ENCODE data around the gene MR1. TPM values are rescaled to one million over a fixed set of nuclear protein-coding genes. Genes with fewer than 3 reads are reported as not detected.

The MR1 gene
- total RNA-seq, 1 donor from 2014 or later: 16.3 TPM

GRCh38 chr1:181064702-181065101 is 30.9 kb downstream of the MR1 start:
- ATAC-seq: no peak

GRCh38 chr1:181073638-181074037 is 39.9 kb downstream of the MR1 start:
- no peak for ATAC-seq

GRCh38 chr1:181075766-181076350 is 42.1 kb downstream of the MR1 start:
- no peak for ATAC-seq

- no peak for ATAC-seq
Observed at GRCh38 chr1:181076852-181077251, 43.1 kb downstream of the MR1 start.

GRCh38 chr1:181077576-181078242 is 43.9 kb downstream of the MR1 start:
- ATAC-seq: no peak

- ATAC-seq: no peak
Observed at GRCh38 chr1:181079382-181079781, 45.6 kb downstream of the MR1 start.

- no peak for ATAC-seq
Observed at GRCh38 chr1:181079920-181080319, 46.1 kb downstream of the MR1 start.

- no peak for ATAC-seq
Observed at GRCh38 chr1:181080556-181080955, 46.8 kb downstream of the MR1 start.

- ATAC-seq: no peak
Observed at GRCh38 chr1:181081395-181081794, 47.6 kb downstream of the MR1 start.

- ATAC-seq: peak; percentile 42
Observed at GRCh38 chr1:181083842-181084605, 50.2 kb downstream of the MR1 start.

- no peak for ATAC-seq
Observed at GRCh38 chr1:181084606-181084969, 50.8 kb downstream of the MR1 start.

GRCh38 chr1:181086091-181086490 is 52.3 kb downstream of the MR1 start:
- ATAC-seq: no peak

GRCh38 chr1:181086926-181087325 is 53.1 kb downstream of the MR1 start:
- ATAC-seq: no peak

GRCh38 chr1:181087400-181087901 is 53.7 kb downstream of the MR1 start:
- no peak for ATAC-seq

GRCh38 chr1:181088079-181089016 is 54.6 kb downstream of the MR1 start, which contains the start of gene IER5:
Gene IER5, plus strand, starts transcription at chr1:181088700. Its CDS starts 203 bp downstream, at chr1:181088903.
- peak; percentile 87 for ATAC-seq

- no peak for ATAC-seq
Observed at GRCh38 chr1:181089017-181089675, 55.4 kb downstream of the MR1 start.

- peak; percentile 56 for ATAC-seq
Observed at GRCh38 chr1:181089676-181090544, 56.1 kb downstream of the MR1 start.

GRCh38 chr1:181090641-181091126 is 56.9 kb downstream of the MR1 start:
- ATAC-seq: peak; percentile 51

GRCh38 chr1:181091309-181092040 is 57.7 kb downstream of the MR1 start:
- ATAC-seq: no peak

GRCh38 chr1:181092056-181092455 is 58.3 kb downstream of the MR1 start:
- no peak for ATAC-seq

Data from esophagus mucosa (tissue), 1 donor.